Mesenchymal stem cell (in vitro differentiated cells and primary cell): ENCODE results near the gene MAP3K9.

Source experiments
- DNase-seq: peaks from one replicate; pipeline ENCODE4 v3.0.0-alpha.2; 2013
- H2AFZ ChIP-seq: one replicate; pipeline ENCODE4 v1.6.1; 2013; ENCODE audit warnings: low read depth, mild to moderate bottlenecking, control low read depth, inconsistent platforms, low read length, moderate library complexity
- H2AK5ac ChIP-seq: 2 replicates; pipeline ENCODE4 v1.6.1; 2013; ENCODE audit warnings: low read length, moderate library complexity, mild to moderate bottlenecking, inconsistent platforms; ENCODE audit not compliant: severe bottlenecking
- H2BK120ac ChIP-seq: one replicate; pipeline ENCODE4 v1.6.1; 2013; ENCODE audit warnings: low read depth, mild to moderate bottlenecking, inconsistent platforms, low read length, moderate library complexity
- H2BK12ac ChIP-seq, 2 experiments: one replicate each; pipeline ENCODE4 v1.6.1; 2013; ENCODE audit warnings: inconsistent platforms in 2 of 2, low read length in 2 of 2, mild to moderate bottlenecking in 2 of 2, moderate library complexity in 2 of 2, control low read depth in 1 of 2
- H2BK15ac ChIP-seq: one replicate; pipeline ENCODE4 v1.6.1; 2013; ENCODE audit warnings: mild to moderate bottlenecking, low read depth, inconsistent platforms; ENCODE audit not compliant: poor library complexity, severe bottlenecking
- H2BK5ac ChIP-seq: 2 replicates; pipeline ENCODE4 v1.6.1; 2013; ENCODE audit warnings: low read depth, mild to moderate bottlenecking, low read length, control low read depth, inconsistent platforms; ENCODE audit not compliant: poor library complexity, severe bottlenecking
- H3K14ac ChIP-seq, 2 experiments: one replicate each; pipeline ENCODE4 v1.6.1; 2013; ENCODE audit warnings: inconsistent platforms in 2 of 2, low read length in 2 of 2, control low read depth in 1 of 2, mild to moderate bottlenecking in 1 of 2, moderate library complexity in 1 of 2
- H3K18ac ChIP-seq, 2 experiments: one replicate each; pipeline ENCODE4 v1.6.1; 2013; ENCODE audit warnings: inconsistent platforms in 2 of 2, low read length in 2 of 2, control low read depth in 1 of 2, low read depth in 1 of 2, mild to moderate bottlenecking in 1 of 2
- H3K23ac ChIP-seq, 2 experiments: one replicate each; pipeline ENCODE4 v1.6.1; 2013; ENCODE audit warnings: inconsistent platforms in 2 of 2, low read length in 2 of 2, mild to moderate bottlenecking in 2 of 2, moderate library complexity in 2 of 2, control low read depth in 1 of 2
- H3K27ac ChIP-seq: 2 replicates; pipeline ENCODE4 v1.5.1; 2013; ENCODE audit warnings: mild to moderate bottlenecking, moderate library complexity, low read length, control low read depth, inconsistent platforms; ENCODE audit not compliant: poor library complexity, severe bottlenecking
- H3K27me3 ChIP-seq, 2 experiments: 2 replicates each; pipeline versions ENCODE4 v1.6.1 to v1.7.0; 2013; ENCODE audit warnings: low read length in 2 of 2, mild to moderate bottlenecking in 2 of 2, moderate library complexity in 2 of 2, control low read depth in 1 of 2, inconsistent platforms in 1 of 2; ENCODE audit not compliant: control insufficient read depth in 1 of 2, insufficient read depth in 1 of 2
- H3K36me3 ChIP-seq, 2 experiments: 2 replicates each; pipeline versions ENCODE4 v1.6.1 to v1.7.0; 2013; ENCODE audit warnings: low read length in 2 of 2, control low read depth in 1 of 2, inconsistent platforms in 1 of 2, low read depth in 1 of 2, mild to moderate bottlenecking in 1 of 2; ENCODE audit not compliant: insufficient read depth in 2 of 2, control insufficient read depth in 1 of 2
- H3K4ac ChIP-seq, 2 experiments: one replicate each; pipeline ENCODE4 v1.6.1; 2013; ENCODE audit warnings: inconsistent platforms in 2 of 2, low read length in 2 of 2, mild to moderate bottlenecking in 2 of 2, moderate library complexity in 2 of 2, control low read depth in 1 of 2, low read depth in 1 of 2
- H3K4me1 ChIP-seq: 2 replicates; pipeline ENCODE4 v1.6.1; 2013; ENCODE audit warnings: low read depth, low read length, control low read depth; ENCODE audit not compliant: control insufficient read depth, insufficient read depth
- H3K4me2 ChIP-seq: 2 replicates; pipeline ENCODE4 v1.6.1; 2013; ENCODE audit warnings: low read length, mild to moderate bottlenecking, inconsistent platforms; ENCODE audit not compliant: poor library complexity, severe bottlenecking
- H3K4me3 ChIP-seq, 2 experiments: 2 replicates each; pipeline versions ENCODE4 v1.5.1 to v1.7.0; 2013; ENCODE audit warnings: low read length in 2 of 2, mild to moderate bottlenecking in 2 of 2, control low read depth in 1 of 2, low read depth in 1 of 2; ENCODE audit not compliant: insufficient read depth in 1 of 2
- H3K79me1 ChIP-seq: replicated peaks from 2 replicates; pipeline ENCODE4 v1.6.1; 2013; ENCODE audit warnings: mild to moderate bottlenecking, control low read depth, low read length, inconsistent platforms; ENCODE audit not compliant: poor library complexity, severe bottlenecking
- H3K9ac ChIP-seq: 2 replicates; pipeline ENCODE4 v1.7.0; 2013; ENCODE audit warnings: mild to moderate bottlenecking, low read length, moderate library complexity
- H3K9me3 ChIP-seq: 2 replicates; pipeline ENCODE4 v1.7.0; 2013; ENCODE audit warnings: mild to moderate bottlenecking, low read length; ENCODE audit not compliant: control insufficient read depth
- H4K8ac ChIP-seq: one replicate; pipeline ENCODE4 v1.6.1; 2013; ENCODE audit warnings: inconsistent platforms, mild to moderate bottlenecking, low read length, moderate library complexity
- H4K91ac ChIP-seq: one replicate; pipeline ENCODE4 v1.6.1; 2013; ENCODE audit warnings: mild to moderate bottlenecking, low read length, inconsistent platforms
- WGBS: methylation state at CpG from one replicate; pipeline ENCODE4 v1.1.7; 2013; ENCODE audit warnings: mixed read lengths; 5-methylcytosine and 5-hydroxymethylcytosine counted together

Gene MAP3K9

DNA sequence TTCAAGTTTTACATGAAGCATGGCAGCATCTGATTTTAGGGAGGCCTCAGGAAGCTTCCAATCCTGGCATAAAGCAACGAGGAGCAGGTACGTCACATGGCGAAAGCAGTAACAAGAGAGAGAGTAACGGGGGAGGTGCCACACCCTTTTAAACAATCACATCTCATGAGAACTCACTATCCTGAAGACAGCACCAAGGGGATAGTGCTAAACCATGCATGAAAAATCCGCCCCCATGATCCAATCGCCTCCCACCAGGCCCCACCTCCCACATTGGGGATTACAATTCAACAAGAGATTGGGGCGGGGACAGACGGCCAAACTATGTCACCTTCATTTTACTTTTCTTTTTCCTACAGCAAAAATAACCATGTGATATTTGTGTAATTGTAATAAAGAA is 7.2 kb upstream of the MAP3K9 start:
- Histone ChIP-seq H3K36me3 (peaks cover 0 to 2% of the 10 kb centered on the region in 2 experiments), H4K8ac (no peak overlapping the region), H3K9me3 (no peaks in the 10 kb centered on the region), H2BK15ac (no peak overlapping the region), H3K27me3 (peaks cover 0 to 27% of the 10 kb centered on the region in 2 experiments), H2AK5ac (no peak overlapping the region), H3K9ac (no peak overlapping the region), H2BK5ac (no peak overlapping the region), H2BK120ac (no peak overlapping the region), H3K79me1 (peaks cover 17% of the 10 kb centered on the region), H3K27ac (no peak overlapping the region), H3K14ac (no peak overlapping the region), H3K23ac (no peak overlapping the region), H3K18ac (no peak overlapping the region), H2AFZ (no peak overlapping the region), H3K4me3 (no peak overlapping the region), H3K4me1 (peaks cover 9% of the 10 kb centered on the region), H3K4ac (no peak overlapping the region), H2BK12ac (no peak overlapping the region), H4K91ac (no peak overlapping the region), H3K4me2 (no peak overlapping the region)
- DNase-seq = no peak
- 69% methylated on average over 6 of the region's 8 CpGs for WGBS

DNA sequence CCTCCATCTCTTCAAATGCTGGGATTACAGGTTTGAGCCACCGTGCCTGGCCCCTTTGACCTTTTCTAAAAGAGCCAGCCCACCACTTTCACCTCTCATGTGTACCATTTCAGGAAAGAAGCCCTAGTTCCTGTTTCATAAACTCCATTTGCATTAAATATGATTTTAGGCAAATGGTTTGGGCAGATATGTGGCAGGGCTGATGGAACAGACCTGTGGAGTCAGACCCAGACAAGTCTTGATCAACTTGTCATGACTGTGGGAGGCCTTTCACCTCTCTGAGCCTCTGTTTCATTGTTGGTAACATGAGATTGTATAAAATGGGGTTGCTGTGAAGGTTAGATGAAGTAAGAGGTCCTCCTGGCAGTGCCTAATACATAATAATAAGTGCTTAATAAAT is 5.2 kb upstream of the MAP3K9 start:
- no peak overlapping the region for H3K18ac ChIP-seq
- H3K27ac ChIP-seq = no peak overlapping the region
- no peak overlapping the region for H3K9ac ChIP-seq
- H3K4me3 ChIP-seq = no peak overlapping the region
- no peaks in the 10 kb centered on the region for H3K9me3 ChIP-seq
- no peak overlapping the region for H2BK15ac ChIP-seq
- H3K4me1 ChIP-seq = peaks cover 10% of the 10 kb centered on the region
- no peak overlapping the region for H2BK120ac ChIP-seq
- H3K14ac ChIP-seq = no peak overlapping the region
- no peak overlapping the region for H2AK5ac ChIP-seq
- peaks cover 0 to 2% of the 10 kb centered on the region in 2 experiments for H3K36me3 ChIP-seq
- H2BK12ac ChIP-seq = no peak overlapping the region
- no peak overlapping the region for H3K4me2 ChIP-seq
- no peak overlapping the region for H4K8ac ChIP-seq
- peaks cover 0 to 43% of the 10 kb centered on the region in 2 experiments for H3K27me3 ChIP-seq
- no peak overlapping the region for H3K4ac ChIP-seq
- H4K91ac ChIP-seq = no peak overlapping the region
- H2AFZ ChIP-seq = no peak overlapping the region
- no peak for DNase-seq
- no peak overlapping the region for H3K23ac ChIP-seq
- peaks cover 20% of the 10 kb centered on the region for H3K79me1 ChIP-seq
- no peak overlapping the region for H2BK5ac ChIP-seq
- WGBS = no CpG with 5 or more reads among the region's 1 CpG

DNA sequence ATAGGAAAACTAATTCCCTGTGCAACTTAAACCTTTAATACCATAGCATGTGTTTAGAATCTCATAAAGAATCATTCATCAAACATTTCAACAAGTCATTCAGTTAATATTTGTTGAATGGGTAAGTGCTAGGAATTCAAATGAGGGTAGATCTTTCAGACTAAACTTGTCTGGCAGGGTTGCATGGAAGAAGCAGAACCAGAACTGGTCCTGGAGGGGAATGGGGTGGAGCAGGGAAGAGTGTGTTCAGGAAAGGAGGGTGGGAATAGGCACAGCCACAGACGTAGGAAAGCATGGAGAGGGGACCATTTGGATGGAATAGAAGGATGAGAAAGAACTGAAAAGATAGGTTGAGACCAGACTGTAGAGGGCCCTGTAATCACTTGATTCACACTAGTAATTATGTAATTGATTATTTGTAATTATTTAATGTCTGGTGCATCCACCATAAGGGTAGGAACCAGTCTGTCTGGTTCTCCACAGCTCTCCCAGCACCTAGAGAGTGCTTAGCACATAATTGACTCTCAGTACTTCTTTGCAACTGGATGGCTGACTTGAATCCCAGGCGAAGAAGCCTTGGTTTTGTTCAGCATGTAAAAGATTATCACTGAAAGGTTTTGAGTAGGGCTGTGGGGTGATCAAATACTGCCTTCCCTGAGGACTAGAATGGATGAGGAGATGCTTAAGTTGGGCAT is 3.0 kb upstream of the MAP3K9 start:
- H3K9ac ChIP-seq = no peak overlapping the region
- H3K36me3 ChIP-seq = peaks cover 0 to 2% of the 10 kb centered on the region in 2 experiments
- no peak overlapping the region for H2AFZ ChIP-seq
- H3K4me2 ChIP-seq = no peak overlapping the region
- no peak overlapping the region for H3K23ac ChIP-seq
- H2BK120ac ChIP-seq = no peak overlapping the region
- H2BK15ac ChIP-seq = no peak overlapping the region
- H3K4ac ChIP-seq = no peak overlapping the region
- H2BK5ac ChIP-seq = no peak overlapping the region
- H3K27ac ChIP-seq = peak overlapping the region; percentile 46
- H3K27me3 ChIP-seq = peaks cover 0 to 57% of the 10 kb centered on the region in 2 experiments
- WGBS = 69% methylated on average over 2 of the region's 2 CpGs
- H3K9me3 ChIP-seq = no peaks in the 10 kb centered on the region
- no peak overlapping the region for H3K18ac ChIP-seq
- no peak overlapping the region for H3K14ac ChIP-seq
- H3K4me1 ChIP-seq = peaks cover 11% of the 10 kb centered on the region
- no peak for DNase-seq
- peaks cover 24% of the 10 kb centered on the region for H3K79me1 ChIP-seq
- no peak overlapping the region for H4K91ac ChIP-seq
- no peak overlapping the region for H3K4me3 ChIP-seq
- no peak overlapping the region for H2BK12ac ChIP-seq
- H4K8ac ChIP-seq = no peak overlapping the region
- peak overlapping the region; percentile 41 for H2AK5ac ChIP-seq

DNA sequence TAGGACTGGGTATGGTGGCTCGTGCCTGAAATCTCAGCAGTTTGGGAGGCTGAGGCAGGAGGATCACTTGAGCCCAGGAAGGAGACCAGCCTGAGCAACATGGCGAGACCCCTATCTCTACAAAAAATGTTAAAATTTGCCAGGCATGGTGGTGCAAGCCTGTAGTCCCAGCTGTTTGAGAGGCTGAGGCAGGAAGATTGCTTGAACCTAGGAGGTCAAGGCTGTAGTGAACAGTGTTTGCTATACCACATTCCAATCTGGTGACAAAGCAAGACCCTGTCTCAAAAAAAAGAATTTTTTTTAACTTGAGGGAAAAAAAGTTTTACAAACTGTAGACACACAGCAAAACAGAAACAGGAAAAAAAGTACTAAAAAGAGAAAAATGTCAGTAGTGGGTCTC is 2.3 kb upstream of the MAP3K9 start:
- H4K8ac ChIP-seq = no peak overlapping the region
- no peak overlapping the region for H2BK15ac ChIP-seq
- no peak overlapping the region for H3K9ac ChIP-seq
- H2AFZ ChIP-seq = no peak overlapping the region
- H3K23ac ChIP-seq = no peak overlapping the region
- H3K4me2 ChIP-seq = no peak overlapping the region
- H3K27ac ChIP-seq = peak overlapping the region; percentile 46
- H2BK12ac ChIP-seq = no peak overlapping the region
- no peak for DNase-seq
- H3K9me3 ChIP-seq = no peaks in the 10 kb centered on the region
- no peak overlapping the region for H2BK5ac ChIP-seq
- H3K18ac ChIP-seq = no peak overlapping the region
- H2AK5ac ChIP-seq = no peak overlapping the region
- peaks cover 0 to 64% of the 10 kb centered on the region in 2 experiments for H3K27me3 ChIP-seq
- peaks cover 0 to 2% of the 10 kb centered on the region in 2 experiments for H3K36me3 ChIP-seq
- H3K4me3 ChIP-seq = no peak overlapping the region
- peaks cover 24% of the 10 kb centered on the region for H3K79me1 ChIP-seq
- no peak overlapping the region for H4K91ac ChIP-seq
- no peak overlapping the region for H3K4ac ChIP-seq
- no peak overlapping the region for H3K14ac ChIP-seq
- 95% methylated on average over 2 of the region's 2 CpGs for WGBS
- no peak overlapping the region for H2BK120ac ChIP-seq
- H3K4me1 ChIP-seq = peaks cover 9% of the 10 kb centered on the region
